NCI-H2171 treated with DMSO at 0.1 percent for 48 hours (cell line): ENCODE results near the gene SPG7.
"Not testable (repeated sequence)": the region's sequence is repeated elsewhere in the genome, so short reads cannot be mapped to it uniquely, and the experiment has no call there.

Experiments used
- DNase-seq: peaks from one replicate; lab custom pipeline; 2025; lab: John Stamatoyannopoulos, UW

SPG7 gene

DNA sequence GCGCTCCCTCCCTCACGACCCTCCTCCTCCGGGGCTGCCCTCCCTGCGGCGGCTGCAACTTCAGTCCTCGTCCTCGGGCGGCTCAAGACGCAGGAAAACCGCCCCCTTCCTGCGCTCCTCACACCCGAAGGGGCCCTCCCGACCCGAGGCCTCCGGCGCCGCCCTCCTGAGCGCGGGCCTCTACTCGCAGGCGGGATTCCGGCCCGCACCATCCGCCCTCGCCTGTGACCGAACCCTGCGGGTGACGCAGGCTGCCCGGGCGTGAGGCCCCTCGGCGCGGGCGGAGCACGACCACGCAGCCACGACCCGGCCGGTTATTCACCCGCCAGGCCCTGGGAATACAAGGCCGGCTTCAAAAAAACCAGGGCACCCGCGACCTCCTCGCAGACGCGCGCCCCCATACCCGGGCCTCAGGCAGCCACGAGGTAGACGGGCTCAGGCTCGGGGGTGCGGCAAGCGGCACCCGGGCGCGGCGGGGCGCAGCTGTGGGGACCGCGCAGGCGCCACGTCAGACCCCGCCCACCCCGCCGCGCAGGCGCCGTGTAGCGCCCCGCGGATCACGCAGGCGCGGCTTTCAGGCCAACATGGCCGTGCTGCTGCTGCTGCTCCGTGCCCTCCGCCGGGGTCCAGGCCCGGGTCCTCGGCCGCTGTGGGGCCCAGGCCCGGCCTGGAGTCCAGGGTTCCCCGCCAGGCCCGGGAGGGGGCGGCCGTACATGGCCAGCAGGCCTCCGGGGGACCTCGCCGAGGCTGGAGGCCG is at the start of gene SPG7:
Gene SPG7, plus strand, starts transcription at position 570 of the 757 bp plus-strand sequence. Its CDS starts 15 bp downstream, at position 585.
- DNase-seq = peak; percentile 85

DNA sequence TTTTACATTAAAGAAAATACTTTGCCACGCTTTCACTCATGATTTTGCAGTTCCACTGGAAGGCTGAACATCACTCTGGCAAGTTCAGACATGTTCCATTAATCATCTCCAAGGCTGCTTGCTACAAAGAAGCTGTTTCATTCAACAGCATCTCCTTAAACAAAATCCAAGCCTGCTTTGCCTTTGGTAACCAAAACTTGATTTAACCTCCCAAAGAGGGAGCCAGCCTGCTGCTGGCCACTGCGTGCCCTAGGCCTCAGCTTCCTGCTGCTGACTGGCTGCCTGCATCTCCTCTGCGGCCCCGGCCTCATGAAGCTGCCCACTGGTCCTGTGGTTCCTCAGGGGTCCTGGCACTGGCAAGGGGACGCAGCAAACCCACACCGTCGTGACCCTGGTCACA is 49.7 kb upstream of the SPG7 start:
- DNase-seq = peak; percentile 47

DNA sequence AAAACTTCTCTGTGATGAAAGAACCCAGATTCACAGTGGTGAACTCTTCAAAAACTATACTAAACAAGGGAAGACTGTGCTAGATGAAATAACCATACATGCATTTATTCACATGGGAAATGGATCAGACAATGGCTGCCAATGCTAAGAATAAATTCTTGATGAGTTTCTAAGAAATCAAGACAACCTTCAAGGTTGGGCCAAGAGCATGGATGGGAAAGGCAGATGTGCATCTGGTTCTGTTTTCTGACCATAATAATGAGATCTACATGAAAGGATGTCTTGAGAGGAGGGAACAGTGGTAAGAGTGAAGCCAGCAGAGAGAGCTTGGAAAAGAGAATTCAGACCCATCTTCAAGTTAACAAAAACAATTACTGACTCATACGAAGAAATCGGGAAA is 49.2 kb upstream of the SPG7 start:
- no peak for DNase-seq

GRCh38 chr16:89460556-89460955 is 47.6 kb upstream of the SPG7 start:
- DNase-seq = no peak

GRCh38 chr16:89461890-89462289 is 46.3 kb upstream of the SPG7 start:
- DNase-seq = not testable (repeated sequence)

DNA sequence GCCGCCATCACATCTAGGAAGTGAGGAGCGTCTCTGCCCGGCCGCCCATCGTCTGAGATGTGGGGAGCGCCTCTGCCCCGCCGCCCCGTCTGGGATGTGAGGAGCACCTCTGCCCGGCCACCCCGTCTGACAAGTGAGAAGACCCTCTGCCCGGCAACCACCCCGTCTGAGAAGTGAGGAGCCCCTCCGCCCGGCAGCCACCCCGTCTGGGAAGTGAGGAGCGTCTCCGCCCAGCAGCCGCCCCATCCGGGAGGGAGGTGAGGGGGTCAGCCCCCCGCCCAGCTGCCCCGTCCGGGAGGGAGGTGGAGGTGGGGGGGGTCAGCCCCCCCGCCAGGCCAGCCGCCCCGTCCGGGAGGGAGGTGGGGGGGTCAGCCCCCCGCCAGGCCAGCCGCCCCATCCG is 45.6 kb upstream of the SPG7 start:
- DNase-seq = not testable (repeated sequence)

GRCh38 chr16:89463312-89463711 is 44.9 kb upstream of the SPG7 start:
- not testable (repeated sequence) for DNase-seq

DNA sequence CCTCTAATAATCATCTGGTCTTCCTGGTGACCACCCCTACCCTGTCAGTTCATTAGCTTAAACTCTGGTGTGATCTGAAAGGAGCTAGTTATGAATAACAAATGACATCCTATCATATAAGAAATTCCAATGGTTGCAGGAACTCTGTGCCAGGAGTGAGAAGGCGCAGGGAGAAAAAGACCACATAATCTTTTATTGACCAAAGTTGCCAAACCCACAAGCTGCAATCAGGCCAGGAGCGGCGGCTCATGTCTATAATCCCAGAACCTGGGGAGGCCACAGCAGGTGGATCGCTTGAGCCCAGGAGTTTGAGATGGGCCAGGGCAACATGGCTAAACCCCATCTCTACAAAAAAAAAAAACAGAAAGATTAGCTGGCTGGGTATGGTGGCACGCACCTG is 41.3 kb upstream of the SPG7 start:
- DNase-seq = no peak

DNA sequence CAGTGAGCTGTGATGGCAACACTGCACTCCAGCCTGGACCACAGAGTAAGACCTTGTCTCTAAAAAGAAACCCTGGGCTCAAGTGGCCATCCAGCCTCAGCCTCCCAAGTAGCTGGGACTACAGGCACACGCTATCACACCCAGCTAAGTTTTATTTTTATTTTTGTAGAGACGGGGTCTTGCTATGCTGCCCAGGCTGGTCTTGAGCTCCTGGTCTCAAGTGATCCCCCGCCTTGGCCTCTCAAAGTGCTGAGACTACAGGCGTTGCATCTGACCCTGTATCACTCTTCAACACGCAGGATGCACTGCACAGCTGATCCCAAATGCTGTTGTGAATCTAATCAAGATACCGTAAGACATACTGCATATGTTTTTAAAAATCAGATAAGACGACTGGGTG is 40.8 kb upstream of the SPG7 start:
- no peak for DNase-seq

- no peak for DNase-seq
Measured at GRCh38 chr16:89472711-89473075, 35.5 kb upstream of the SPG7 start.

DNA sequence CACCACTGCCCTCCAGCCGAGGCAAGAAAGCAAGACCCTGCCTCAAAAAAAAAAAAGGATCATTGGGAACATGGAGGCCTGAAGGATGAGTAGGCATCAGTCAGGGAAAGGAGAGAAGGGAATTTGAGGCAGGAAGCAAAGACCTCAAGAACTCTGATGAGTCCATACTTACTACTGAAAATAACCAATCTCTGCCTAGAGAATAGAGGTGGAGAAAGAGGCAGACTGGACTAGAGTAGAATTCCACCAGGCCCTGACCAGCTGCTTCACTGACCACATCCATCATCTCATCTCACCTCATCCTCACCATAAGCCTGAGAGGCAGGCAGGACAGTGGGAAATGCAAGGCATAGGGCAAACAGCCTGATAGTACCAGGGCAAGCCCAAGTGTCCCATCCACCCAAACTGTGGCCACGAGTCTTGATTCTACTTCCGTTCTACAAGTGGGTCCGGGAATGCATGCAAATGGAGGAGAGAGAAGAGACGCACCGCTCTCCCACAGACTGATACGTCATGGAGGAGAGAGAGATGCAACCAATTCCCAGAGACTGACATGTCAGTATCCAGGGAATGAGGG is 35.0 kb upstream of the SPG7 start:
- no peak for DNase-seq

GRCh38 chr16:89473791-89474414 is 34.3 kb upstream of the SPG7 start:
- no peak for DNase-seq

- DNase-seq = no peak
Measured at GRCh38 chr16:89475144-89475543, 33.1 kb upstream of the SPG7 start.

GRCh38 chr16:89476379-89476778 is 31.8 kb upstream of the SPG7 start:
- DNase-seq = peak; percentile 72

- DNase-seq = peak; percentile 73
Measured at GRCh38 chr16:89476811-89477261, 31.4 kb upstream of the SPG7 start.

GRCh38 chr16:89478576-89479221 is 29.5 kb upstream of the SPG7 start:
- DNase-seq = no peak

DNA sequence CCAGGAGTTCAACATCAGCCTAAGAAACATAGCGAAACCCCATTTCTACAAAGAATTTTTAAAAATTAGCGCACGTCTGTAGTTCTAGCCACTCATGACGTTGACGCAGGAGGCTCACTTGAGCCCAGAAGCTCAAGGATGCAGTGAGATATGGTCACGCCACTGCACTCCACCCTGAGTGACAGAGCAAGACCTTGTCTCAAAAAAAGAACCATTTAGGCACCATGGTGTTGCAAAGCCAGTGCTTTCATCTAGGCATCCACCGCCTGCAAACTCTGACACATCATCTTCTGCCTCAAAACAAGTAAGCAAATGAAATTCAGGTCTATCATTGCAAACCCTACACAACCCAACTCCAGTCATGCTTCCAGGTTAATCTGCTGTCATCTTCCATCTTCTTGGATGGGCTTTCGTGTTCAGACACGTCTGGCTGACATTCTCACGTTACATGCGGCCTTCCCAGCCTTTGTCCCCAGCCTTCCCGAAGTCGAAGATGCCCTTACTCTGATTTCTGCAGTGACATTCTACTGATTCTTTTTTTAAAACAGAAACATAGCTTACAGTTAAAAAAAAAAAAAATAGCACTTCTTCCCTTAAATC is 26.7 kb upstream of the SPG7 start:
- DNase-seq = peak; percentile 81

GRCh38 chr16:89482150-89482816 is 25.9 kb upstream of the SPG7 start:
- no peak for DNase-seq

GRCh38 chr16:89482817-89483205 is 25.4 kb upstream of the SPG7 start:
- DNase-seq = no peak

GRCh38 chr16:89484041-89484501 is 24.1 kb upstream of the SPG7 start:
- no peak for DNase-seq

- peak; percentile 39 for DNase-seq
Measured at GRCh38 chr16:89484923-89485679, 23.1 kb upstream of the SPG7 start.
